Iris pigment epithelial cell (primary cell): ENCODE results near the gene INO80D.
"Not testable (repeated sequence)": the region's sequence is repeated elsewhere in the genome, so short reads cannot be mapped to it uniquely, and the experiment has no call there.

ENCODE experiments used
- DNase-seq: peaks from one replicate; pipeline ENCODE4 v3.0.0-alpha.2; 2011; ENCODE audit warnings: low read depth

INO80D gene

GRCh38 chr2:206028101-206028500 is 57.9 kb downstream of the INO80D start:
- peak; percentile 29 for DNase-seq

DNA sequence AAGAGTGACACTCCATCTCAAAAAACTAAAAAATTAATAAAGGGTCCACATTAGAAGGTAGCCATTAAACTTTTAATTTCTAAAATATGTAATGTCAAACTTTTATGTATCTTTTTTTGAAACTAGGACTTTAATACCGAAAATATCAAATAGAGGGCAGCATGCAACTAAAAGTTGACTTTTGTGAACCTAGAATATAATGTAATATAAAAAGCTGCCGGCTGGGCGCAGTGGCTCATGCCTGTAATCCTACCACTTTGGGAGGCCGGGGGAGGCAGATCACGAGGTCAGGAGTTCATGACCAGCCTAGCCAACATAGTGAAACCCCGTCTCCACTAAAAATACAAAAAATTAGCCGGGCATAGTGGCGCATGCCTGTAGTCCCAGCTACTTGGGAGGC is 62.8 kb downstream of the INO80D start:
- DNase-seq, result no peak

- no peak for DNase-seq
Measured at GRCh38 chr2:206020171-206020570, 65.8 kb downstream of the INO80D start.

GRCh38 chr2:206015746-206016145 is 70.2 kb downstream of the INO80D start:
- not testable (repeated sequence) for DNase-seq

DNA sequence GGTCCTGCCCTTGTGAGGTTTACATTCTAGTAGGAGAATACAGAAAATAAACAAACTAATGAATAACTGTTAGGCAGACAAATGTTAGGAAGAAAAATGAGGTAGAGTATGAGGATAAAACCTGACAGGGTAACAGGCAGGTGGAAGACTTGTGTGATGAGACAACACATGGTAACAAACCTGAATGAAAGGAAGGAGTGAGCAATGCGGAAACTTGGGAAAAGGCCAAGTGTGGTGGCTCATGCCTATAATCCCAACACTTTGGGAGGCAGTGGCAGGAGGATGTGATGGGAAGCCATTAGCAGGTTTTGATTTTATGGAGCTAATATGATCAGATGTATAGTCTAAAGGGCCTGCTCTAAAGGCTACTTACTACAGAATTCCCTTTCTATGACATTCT is 74.2 kb downstream of the INO80D start:
- DNase-seq, result no peak

GRCh38 chr2:206011018-206011614 is 74.9 kb downstream of the INO80D start:
- DNase-seq, result no peak

GRCh38 chr2:206004004-206004693 is 81.8 kb downstream of the INO80D start:
- DNase-seq, result peak; percentile 23

- DNase-seq, result no peak
Measured at GRCh38 chr2:206002440-206002839, 83.5 kb downstream of the INO80D start.

DNA sequence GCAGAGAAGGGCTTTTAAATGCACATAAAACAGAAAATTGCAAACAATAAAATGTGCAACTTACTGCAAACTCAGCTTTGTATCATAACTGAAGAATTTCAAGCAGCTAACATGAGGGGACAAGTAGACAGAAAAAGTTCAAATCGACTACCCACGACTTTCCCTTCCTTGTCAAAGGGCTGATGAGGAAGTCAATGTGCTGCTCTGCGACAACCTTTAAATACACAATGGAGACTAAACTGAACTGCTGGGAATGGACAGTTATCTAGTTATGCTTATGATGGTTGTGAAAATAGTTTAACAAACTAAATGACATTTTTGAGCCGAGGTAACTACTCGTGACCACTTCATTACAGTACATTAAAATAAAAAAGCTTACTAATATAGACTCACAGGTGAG is 84.1 kb downstream of the INO80D start:
- DNase-seq, result no peak

GRCh38 chr2:206000776-206001175 is 85.2 kb downstream of the INO80D start:
- DNase-seq, result no peak

- DNase-seq, result peak; percentile 26
Measured at GRCh38 chr2:205998583-205998982, 87.4 kb downstream of the INO80D start.

- DNase-seq, result peak; percentile 10
Measured at GRCh38 chr2:205996161-205996560, 89.8 kb downstream of the INO80D start.

GRCh38 chr2:205995260-205995659 is 90.7 kb downstream of the INO80D start:
- DNase-seq, result no peak

- no peak for DNase-seq
Measured at GRCh38 chr2:205994344-205994743, 91.6 kb downstream of the INO80D start.

DNA sequence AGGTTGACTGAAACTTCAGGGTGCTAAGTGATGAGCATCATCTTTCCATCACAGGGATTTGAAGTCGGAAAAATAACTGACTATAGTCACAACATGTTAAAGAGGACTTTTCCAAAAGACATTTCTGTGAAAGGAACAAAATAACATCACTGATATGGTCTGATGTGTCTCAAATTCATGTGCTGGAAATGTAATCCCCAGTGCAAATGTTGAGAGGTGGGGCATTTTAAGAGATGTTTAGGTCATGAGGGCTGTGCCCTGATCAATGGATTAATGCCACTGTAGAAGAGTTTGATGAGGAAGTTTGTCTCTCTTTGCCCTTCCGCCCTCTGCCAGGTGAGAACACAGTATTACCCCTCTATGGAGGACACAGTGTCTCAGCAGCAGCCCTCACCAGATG is 95.9 kb downstream of the INO80D start:
- DNase-seq, result no peak

DNA sequence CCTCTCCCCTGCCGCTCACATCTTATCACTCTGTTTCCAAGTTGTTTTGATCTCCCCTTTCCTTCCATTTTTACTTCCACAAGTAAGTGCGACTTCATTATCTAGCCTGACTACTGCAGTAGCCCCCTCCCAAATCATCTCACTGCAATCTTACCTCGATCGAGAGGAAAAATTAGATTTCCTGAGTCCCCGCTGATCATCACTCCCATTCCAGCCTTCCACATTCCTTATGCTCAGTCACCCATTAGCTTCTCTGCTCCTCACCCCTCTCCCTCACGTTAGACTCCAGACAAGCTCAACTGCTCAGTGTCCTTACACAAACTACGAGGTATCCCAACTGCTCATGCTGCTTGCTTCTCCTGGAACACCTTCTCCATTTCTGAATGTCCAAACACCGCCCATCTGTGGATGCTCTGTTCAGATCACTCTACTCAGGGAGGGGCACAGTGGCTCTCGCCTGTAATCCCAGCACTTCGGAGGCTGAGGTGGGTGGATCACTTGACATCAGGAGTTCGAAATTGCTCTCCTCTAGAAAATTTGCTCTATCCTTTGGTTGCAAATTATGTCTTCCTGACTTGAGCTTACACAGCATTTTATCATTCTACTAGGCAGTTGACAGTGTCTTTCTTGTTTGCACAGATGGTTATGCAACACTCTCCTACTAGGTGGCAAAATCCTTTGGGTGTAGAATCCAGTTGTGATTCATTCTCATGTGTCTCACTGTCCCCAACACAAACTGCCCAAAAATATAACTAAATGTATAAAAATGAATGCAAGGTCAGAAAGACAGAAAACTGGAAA is 96.5 kb downstream of the INO80D start:
- DNase-seq, result peak; percentile 15

DNA sequence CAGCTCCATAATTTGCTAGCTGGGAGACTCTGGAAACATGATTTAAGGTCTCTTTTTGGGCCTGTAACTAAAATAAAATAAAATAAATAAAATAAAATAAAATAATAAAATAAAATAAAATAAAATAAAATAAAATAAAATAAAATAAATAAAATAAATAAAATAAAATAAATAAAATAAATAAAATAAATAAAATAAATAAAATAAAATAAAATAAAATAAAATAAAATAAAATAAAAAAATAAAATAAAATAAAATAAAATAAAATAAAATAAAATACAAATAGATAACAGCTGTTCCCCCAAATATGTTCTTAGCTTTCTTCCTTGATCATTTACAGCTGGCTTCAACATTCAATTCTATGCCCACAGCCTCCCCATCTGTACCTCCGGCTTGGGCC is 97.3 kb downstream of the INO80D start:
- not testable (repeated sequence) for DNase-seq

DNA sequence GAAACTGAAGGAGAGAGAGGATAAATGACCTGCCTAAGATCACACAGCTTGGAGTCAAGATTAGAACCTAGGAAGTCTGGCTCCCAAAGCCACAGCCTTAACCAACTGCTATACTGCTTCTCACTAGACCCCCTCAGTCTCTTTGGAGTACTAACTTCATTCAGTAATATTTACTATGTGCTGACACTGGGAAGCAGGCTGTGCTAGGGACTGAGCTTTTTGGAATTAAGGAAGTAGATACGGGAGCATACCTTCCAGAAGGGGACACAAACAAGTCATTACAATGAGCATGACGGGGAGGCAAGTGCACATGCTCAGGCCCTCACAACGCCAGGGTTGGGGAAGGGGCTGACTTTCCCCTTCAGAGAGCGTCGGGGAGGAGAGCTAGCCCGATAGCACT is 97.7 kb downstream of the INO80D start:
- no peak for DNase-seq

DNA sequence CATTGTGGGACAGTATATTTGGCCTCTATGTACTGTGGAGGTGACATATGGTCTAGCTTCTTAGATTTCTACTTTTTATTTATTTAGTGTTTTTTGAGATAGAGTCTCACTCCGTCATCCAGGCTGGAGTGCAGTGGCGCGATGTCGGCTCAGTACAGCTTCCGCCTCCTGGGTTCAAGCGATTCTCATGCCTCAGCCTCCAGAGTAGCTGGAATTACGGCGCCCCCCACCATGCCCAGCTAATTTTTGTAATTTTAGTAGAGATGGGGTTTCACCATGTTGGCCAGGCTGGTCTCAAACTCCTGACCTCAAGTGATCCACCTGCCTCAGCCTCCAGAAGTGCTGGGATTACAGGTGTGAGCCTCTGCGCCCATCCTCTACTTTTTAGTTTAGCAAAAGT is 99.6 kb downstream of the INO80D start:
- DNase-seq, result not testable (repeated sequence)

DNA sequence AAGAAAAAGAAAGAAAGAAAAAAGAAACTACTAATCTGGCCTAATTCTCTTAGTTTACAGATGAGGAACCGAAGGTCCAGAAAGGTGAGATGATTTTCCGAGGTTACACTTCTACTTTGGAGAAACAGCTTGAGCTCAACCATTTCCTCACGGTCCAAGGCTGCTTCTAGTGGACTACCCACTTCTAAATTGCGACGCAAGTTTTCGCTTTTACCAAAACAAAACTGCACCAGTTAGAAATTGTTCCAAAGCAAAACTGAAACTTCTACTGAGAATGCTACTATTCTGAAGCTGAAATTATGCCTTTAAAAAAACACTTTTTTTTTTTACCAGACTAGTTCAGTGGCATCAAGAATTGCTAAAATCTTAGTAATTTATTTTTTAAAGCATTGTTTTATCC is 101.6 kb downstream of the INO80D start:
- DNase-seq, result no peak

DNA sequence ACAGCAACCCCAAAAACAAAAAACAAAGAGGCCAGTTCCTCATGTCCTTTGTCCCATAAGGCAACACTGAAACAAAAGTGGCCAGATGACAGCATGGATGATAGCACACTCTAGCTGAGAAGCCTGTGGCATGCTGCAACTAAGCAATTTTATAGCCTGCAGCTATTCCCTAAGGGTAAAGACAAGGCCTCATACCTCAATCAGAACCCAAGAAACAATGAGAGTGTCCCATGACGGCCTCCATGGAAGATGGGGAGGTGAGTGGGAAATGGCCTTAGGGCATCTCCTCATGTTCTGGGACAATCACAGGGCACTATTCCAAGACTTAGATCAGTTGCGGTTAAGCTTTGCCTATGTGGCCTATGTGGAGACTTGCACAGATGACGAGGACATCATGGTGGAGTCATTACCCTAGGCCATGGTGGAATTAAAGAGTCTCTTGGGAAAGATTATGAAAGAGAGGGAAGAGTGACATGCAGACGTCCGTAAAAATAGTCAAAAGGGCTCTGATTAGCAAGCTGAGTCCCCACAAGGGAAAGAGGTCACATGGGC is 103.1 kb downstream of the INO80D start:
- no peak for DNase-seq

DNA sequence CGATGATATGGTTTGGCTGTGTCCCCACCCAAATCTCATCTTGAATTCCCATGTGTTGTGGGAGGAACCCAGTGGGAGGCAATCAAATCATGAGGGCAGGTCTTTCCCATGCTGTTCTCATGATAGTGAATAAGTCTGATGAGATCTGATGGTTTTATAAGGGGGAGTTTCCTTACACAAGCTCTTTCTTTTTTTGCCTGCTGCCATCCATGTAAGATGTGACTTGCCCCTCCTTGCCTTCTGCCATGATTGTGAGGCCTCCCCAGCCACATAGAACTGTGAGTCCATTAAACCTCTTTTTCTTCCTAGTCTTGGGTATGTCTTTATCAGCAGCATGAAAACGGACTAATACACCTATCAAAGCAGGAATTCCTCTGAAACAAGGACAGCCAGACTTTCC is 107.2 kb downstream of the INO80D start:
- not testable (repeated sequence) for DNase-seq

GRCh38 chr2:205977699-205978098 is 108.3 kb downstream of the INO80D start:
- not testable (repeated sequence) for DNase-seq
